HG03159 (cell line): ENCODE results near the gene TBX10.
"Not testable (repeated sequence)": the region's sequence is repeated elsewhere in the genome, so short reads cannot be mapped to it uniquely, and the experiment has no call there.

ENCODE experiments used
- ATAC-seq: cut with Tn5 transposase; IDR thresholded peaks from one replicate; pipeline ENCODE4 v1.9.1; 2021; ENCODE audit warnings: mild to moderate bottlenecking, moderate library complexity; ENCODE audit not compliant: unreplicated experiment

TBX10 gene

GRCh38 chr11:67646535-67647336, 7.2 kb upstream of the TBX10 start:
- ATAC-seq = no peak

GRCh38 chr11:67645521-67646461, 6.2 kb upstream of the TBX10 start:
- ATAC-seq = no peak

DNA sequence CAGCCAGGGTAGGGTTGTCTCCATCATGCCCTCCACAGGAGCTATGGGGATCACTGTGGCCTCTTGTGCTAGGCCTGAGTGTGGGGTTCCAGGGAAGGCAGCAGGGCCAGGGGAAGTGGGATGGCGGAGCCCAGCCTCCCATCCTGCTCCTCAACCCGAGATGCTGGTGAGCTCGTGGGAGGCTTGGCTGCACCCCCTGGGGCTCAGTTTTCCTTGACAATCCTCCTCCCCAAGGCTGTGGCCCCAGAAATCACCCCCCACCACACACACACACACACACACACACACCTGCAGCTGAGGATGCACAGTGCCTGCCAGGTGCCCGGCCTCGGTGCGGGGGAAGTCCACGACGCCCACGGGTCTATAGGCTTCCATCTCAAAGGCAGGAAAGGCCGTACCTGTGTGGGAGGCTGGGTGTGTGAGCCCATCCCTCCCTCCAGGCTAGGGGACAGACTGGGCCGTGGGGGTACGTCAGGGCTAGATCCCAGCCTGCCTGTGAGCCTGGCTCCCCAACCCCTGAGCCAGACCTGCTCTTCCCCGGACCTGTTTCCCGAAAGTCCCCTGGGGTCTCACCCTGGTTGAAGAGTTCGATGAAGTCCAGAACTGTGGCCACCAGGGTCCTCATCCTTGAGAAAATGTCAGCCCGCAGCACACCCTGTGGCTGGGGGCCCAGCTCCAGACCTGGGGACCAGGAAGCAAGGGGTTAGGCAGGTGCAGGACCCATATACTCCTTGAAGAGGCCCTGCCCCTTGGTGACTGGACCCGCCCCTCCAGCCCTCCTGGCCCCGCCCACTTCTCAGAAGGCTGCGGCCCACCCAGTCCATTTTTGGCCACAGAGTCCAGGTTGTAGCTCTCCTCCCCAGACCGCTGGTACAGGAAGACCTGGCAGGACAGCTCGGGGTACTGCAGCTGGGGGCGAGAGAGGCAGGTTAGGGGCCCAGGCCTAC, 5.2 kb upstream of the TBX10 start:
- no peak for ATAC-seq

GRCh38 chr11:67644042-67644441, 4.5 kb upstream of the TBX10 start:
- ATAC-seq = no peak

GRCh38 chr11:67642173-67643120, 2.9 kb upstream of the TBX10 start:
- no peak for ATAC-seq

- ATAC-seq = no peak
Measured at GRCh38 chr11:67641338-67642172, 2.0 kb upstream of the TBX10 start.

DNA sequence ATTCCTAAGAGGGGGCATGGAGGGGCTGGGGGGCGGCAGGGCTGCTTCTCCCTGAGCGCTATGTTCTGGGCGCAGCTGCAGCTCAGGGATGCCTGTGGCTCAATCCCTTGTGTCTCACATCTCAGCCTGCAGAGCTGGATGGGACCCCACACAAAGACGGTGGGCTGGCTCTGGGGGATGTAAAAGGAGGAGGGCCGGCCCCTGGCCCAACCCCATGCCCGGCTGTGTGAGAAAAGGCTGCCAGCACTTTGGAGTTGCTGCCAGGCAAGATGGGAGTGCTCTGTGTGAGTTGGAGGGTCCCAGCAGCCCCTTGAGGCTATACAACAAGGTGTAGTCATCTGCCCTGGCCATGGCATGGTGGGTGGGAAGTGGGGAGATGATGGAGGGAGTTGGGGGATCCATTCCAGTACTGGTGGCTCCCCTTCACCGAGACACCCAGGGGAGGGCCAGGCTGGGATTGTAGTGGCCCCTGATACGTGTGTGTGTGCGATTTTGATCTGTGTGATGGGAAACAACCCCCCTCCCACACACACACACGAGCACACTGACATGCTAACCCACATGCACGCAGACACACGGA, 1.3 kb upstream of the TBX10 start:
- ATAC-seq = no peak

GRCh38 chr11:67640021-67640757, 626 bp upstream of the TBX10 start:
- no peak for ATAC-seq

DNA sequence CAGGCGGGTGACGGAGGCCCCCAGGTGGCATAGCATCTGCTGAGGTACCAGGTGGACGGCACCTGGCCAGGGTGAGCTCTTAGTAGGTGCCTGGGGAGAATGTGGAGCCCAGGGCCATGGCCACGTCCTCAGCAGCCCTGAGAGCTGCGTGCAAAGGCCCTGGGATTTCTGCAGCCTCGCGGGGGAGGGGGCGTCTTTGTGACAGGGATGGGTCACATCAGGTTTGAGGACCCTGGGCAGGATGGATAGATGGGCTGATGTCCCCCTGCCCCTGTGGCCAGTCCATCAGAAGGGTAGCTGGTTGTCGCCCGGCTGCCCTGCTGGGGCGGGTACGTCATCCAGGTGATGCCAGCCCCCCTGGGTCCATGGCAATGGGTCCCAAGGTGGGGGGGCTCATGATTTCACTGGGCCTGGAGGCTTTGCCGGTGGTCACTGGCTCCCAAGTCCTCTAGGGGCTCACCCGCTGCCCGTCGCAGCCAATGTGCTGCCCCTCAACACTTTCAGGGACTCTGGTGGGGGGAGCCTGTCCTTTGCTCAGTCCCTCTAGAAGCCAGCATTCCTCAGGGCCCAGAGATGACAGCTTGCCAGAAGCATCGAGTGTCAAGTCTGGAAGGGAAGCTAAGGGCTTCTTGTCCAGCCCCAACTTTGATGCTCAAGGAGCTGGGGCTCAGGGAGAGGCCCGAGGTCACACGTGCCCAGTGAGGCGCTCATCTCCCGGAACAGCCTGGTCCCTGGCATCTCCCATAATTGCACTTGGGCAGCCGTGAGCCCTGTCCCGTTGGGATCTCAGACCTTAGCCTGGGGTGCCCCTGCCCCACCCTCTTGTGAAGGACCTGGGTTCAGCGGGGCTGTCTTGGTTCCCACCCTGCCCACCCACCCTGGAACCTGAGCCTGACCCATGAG, 777 bp downstream of the TBX10 start:
- ATAC-seq = no peak

DNA sequence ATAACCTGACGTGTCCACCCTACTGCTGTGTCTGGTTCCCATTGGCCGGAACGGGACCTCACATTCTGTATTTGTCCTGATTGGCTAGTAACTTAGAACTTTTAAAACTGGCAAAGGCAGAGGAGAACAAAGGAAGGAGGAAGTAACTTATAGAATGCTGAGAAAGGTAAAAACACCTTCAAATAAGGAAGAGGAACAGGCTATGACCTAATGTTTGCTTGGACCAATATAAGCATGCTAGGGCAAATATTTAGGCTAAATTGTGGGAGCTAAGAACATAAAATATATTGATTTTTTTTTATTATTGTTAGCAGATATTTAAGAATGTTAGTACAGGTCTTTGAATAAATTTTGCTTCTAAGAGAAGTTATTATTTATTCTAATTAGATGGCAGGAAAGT, 2.1 kb downstream of the TBX10 start:
- ATAC-seq = not testable (repeated sequence)

- ATAC-seq = no peak
Measured at GRCh38 chr11:67636962-67637361, 2.6 kb downstream of the TBX10 start.

DNA sequence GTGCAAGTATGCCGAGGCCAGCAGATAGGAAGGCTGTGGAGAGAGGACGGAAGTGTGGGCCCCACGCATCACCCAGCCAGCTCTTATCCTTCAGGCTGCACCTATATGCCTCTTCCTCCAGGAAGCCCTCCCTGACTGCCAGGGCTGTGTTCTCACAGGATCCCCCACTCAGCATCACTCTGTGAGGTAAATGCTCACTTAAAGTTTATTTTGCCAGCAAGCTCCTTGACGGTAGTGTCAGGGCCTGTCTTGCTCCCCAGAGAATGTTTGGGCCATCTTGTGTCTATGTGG, 4.4 kb downstream of the TBX10 start:
- ATAC-seq = no peak

GRCh38 chr11:67634366-67635230, 5.0 kb downstream of the TBX10 start:
- ATAC-seq = no peak

DNA sequence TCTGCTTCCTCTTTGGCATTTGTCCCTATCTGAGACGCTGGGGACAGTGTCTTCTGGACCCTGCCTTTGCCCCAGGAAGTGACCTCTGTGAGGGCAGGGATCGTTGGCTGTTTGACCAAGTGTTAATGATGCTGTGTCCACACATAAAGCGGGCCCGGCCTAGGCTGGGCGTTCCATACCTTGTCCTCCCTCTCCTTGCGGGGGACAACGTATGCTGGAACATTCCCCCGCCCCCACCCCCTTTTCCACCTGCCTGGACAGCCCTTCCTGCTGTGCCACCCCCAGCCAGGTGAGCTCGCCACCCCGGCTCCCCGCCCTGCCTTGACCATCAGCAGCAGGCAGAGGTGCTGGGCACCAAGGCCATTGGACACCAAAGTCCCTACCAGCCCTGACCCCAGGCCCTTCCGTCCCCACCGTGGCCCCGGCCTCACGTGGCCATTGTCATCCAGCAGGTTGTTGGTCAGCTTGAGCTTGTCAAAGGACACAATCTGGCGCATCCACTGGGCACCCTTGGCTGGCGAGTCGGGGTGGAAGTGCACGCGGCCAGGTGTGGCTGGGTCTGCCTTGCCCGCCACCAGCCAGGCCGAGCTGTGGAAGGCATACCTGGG, 5.7 kb downstream of the TBX10 start:
- no peak for ATAC-seq

DNA sequence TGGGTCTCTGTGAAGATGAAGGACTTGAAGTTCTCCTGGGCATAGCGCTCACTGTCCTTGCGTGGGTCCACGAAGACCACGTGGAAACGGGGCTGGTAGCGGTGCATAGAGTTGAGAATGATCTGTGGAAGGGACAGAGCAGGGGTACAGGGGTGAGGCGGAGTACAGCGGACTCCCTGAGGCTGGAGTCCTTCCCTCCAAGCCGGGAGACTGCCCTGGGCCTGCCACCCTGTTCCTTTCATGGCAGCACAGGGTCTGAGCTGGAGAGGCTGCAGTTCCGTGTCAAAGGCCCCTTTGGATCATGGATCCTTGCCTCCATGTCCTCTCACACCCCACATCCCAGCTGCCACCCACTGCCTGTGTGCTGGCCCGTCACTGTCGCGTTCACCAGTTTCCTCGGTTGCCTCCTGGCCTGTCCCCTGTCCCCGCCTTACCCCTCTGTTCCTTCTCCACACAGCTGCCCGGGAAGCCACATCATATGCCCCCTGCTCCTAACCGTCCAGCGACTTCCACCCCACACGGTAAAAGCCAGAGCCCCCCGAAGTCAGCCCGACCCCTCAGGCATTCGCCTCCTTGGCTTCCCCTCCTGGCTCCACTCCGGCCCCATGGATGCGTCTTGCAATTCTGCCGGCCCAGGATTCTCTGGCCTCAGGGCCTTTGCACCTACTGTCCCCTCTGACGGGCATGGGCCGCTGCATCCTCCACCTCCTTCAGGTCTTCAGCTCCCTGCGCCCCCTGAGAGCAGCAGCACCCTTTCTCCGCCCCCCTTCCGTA, 6.4 kb downstream of the TBX10 start:
- no peak for ATAC-seq
